GM19467 (cell line): Measurements from ENCODE around the gene SRGAP1.
"Not testable (repeated sequence)": the region's sequence is repeated elsewhere in the genome, so short reads cannot be mapped to it uniquely, and the experiment has no call there.

Source experiments
- ATAC-seq: cut with Tn5 transposase; IDR thresholded peaks from one replicate; pipeline ENCODE4 v1.9.1; 2021; ENCODE audit warnings: mild to moderate bottlenecking, moderate library complexity; ENCODE audit not compliant: unreplicated experiment

Gene SRGAP1

GRCh38 chr12:64145226-64145625 lies 300.7 kb downstream of the SRGAP1 start:
- ATAC-seq = no peak

- no peak for ATAC-seq
These were observed 302.6 kb downstream of the SRGAP1 start for GRCh38 chr12:64147011-64147631.

GRCh38 chr12:64147875-64148274 lies 303.4 kb downstream of the SRGAP1 start:
- ATAC-seq = no peak

GRCh38 chr12:64154677-64155076 lies 310.2 kb downstream of the SRGAP1 start:
- no peak for ATAC-seq

- no peak for ATAC-seq
These were observed 312.6 kb downstream of the SRGAP1 start for GRCh38 chr12:64157110-64157509.

GRCh38 chr12:64160021-64160710 lies 315.7 kb downstream of the SRGAP1 start:
- no peak for ATAC-seq

- ATAC-seq = no peak
These were observed 316.2 kb downstream of the SRGAP1 start for GRCh38 chr12:64160711-64161060.

- not testable (repeated sequence) for ATAC-seq
These were observed 322.1 kb downstream of the SRGAP1 start for GRCh38 chr12:64166606-64167005.

GRCh38 chr12:64167041-64167440 lies 322.5 kb downstream of the SRGAP1 start:
- not testable (repeated sequence) for ATAC-seq

- ATAC-seq = no peak
These were observed 325.5 kb downstream of the SRGAP1 start for GRCh38 chr12:64170024-64170423.

GRCh38 chr12:64170730-64171129 lies 326.2 kb downstream of the SRGAP1 start:
- ATAC-seq = no peak

GRCh38 chr12:64171715-64172114 lies 327.2 kb downstream of the SRGAP1 start:
- ATAC-seq = no peak

GRCh38 chr12:64172143-64172970 lies 327.9 kb downstream of the SRGAP1 start:
- no peak for ATAC-seq

GRCh38 chr12:64173456-64173855 lies 329.0 kb downstream of the SRGAP1 start:
- ATAC-seq = no peak

GRCh38 chr12:64175254-64175945 lies 330.9 kb downstream of the SRGAP1 start:
- ATAC-seq = no peak

- ATAC-seq = no peak
These were observed 332.5 kb downstream of the SRGAP1 start for GRCh38 chr12:64177001-64177400.

- ATAC-seq = no peak
These were observed 333.6 kb downstream of the SRGAP1 start for GRCh38 chr12:64178122-64178521.

GRCh38 chr12:64180951-64181350 lies 336.5 kb downstream of the SRGAP1 start:
- no peak for ATAC-seq

- no peak for ATAC-seq
These were observed 337.2 kb downstream of the SRGAP1 start for GRCh38 chr12:64181430-64182291.

- no peak for ATAC-seq
These were observed 339.7 kb downstream of the SRGAP1 start for GRCh38 chr12:64184216-64184615.
